ENCODE data around the gene FARP1. TPM values are rescaled to one million over a fixed set of nuclear protein-coding genes. Genes with fewer than 3 reads are reported as not detected.

Gene FARP1
- total and polyA plus RNA-seq, 2 of the 13 experiments (the other 11 are each of a cell fraction or from before 2014, with no cell fraction given): 70.6 to 126 TPM

DNA sequence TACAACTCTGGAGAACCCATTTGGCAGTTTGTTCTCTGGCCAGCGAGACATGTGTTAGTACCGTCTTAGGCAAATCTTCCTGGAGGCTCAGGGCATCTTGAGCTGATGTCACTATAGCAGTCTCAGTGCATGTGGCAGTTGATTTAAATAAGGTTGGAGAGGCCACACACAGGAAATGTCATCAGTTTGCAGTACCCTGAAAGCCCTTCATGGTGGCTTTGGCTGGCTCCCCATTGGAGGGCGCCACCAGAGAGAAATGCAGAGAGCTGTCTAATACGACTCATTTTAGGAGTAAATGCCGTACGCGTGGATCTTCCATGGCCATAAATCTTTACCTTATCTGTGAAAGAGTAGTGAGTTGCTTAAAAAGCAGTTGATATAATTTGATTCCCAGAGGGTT lies 270.9 kb downstream of the FARP1 start:
- FAIRE-seq (no peak), DNase-seq (ENCODE audit: low spot score) (no peak), ATAC-seq (0 out of 3 replicates have a peak, but pooled peaks have one; percentile 11)
- H3K4me1 ChIP-seq (ENCODE audit: insufficient read depth, low read length): no peaks in the 10 kb centered on the region
- H3K9ac ChIP-seq (ENCODE audit: insufficient read depth, low read depth, low read length): no peak overlapping the region
- peaks cover 3% of the 10 kb centered on the region; the same call in 1 of the 2 replicates for H4K20me1 ChIP-seq (ENCODE audit: insufficient read depth, low read length)
- CTCF ChIA-PET (ENCODE audit: low intra/inter-chr PET ratio, low total read pairs): no interaction called here
- TF ChIP-seq, protein P1, sequence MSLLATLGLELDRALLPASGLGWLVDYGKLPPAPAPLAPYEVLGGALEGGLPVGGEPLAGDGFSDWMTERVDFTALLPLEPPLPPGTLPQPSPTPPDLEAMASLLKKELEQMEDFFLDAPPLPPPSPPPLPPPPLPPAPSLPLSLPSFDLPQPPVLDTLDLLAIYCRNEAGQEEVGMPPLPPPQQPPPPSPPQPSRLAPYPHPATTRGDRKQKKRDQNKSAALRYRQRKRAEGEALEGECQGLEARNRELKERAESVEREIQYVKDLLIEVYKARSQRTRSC (CRISPR knock-in tag; IDR thresholded peaks at IDR 0.05; ENCODE audit: low read depth): no peak
- TF ChIP-seq CENPT (CRISPR knock-in tag; IDR thresholded peaks at IDR 0.05; ENCODE audit: low read depth) (no peak), STAG1 (CRISPR knock-in tag; IDR thresholded peaks at IDR 0.05) (0 out of 2 replicates have a peak, but pooled peaks have one; percentile 3), ZBTB21 (CRISPR knock-in tag; IDR thresholded peaks at IDR 0.05) (no peak), HOXA7 (CRISPR knock-in tag; IDR thresholded peaks at IDR 0.05) (no peak), ZNF432 (CRISPR knock-in tag; IDR thresholded peaks at IDR 0.05; ENCODE audit: borderline replicate concordance) (no peak)
- TF ChIP-seq, protein P2, sequence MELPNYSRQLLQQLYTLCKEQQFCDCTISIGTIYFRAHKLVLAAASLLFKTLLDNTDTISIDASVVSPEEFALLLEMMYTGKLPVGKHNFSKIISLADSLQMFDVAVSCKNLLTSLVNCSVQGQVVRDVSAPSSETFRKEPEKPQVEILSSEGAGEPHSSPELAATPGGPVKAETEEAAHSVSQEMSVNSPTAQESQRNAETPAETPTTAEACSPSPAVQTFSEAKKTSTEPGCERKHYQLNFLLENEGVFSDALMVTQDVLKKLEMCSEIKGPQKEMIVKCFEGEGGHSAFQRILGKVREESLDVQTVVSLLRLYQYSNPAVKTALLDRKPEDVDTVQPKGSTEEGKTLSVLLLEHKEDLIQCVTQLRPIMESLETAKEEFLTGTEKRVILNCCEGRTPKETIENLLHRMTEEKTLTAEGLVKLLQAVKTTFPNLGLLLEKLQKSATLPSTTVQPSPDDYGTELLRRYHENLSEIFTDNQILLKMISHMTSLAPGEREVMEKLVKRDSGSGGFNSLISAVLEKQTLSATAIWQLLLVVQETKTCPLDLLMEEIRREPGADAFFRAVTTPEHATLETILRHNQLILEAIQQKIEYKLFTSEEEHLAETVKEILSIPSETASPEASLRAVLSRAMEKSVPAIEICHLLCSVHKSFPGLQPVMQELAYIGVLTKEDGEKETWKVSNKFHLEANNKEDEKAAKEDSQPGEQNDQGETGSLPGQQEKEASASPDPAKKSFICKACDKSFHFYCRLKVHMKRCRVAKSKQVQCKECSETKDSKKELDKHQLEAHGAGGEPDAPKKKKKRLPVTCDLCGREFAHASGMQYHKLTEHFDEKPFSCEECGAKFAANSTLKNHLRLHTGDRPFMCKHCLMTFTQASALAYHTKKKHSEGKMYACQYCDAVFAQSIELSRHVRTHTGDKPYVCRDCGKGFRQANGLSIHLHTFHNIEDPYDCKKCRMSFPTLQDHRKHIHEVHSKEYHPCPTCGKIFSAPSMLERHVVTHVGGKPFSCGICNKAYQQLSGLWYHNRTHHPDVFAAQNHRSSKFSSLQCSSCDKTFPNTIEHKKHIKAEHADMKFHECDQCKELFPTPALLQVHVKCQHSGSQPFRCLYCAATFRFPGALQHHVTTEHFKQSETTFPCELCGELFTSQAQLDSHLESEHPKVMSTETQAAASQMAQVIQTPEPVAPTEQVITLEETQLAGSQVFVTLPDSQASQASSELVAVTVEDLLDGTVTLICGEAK (IDR thresholded peaks at IDR 0.05): no peak
- TF ChIP-seq, protein P2 (CRISPR knock-in tag; IDR thresholded peaks at IDR 0.05): peak; percentile 82
- in situ Hi-C loops (cut with HindIII; ENCODE audit: extremely low pct_ligation_motif_present, low pct_unique_long_range_greater_than_20kb) (no loop called here), intact Hi-C loops (cut with micrococcal nuclease; ENCODE audit: unreplicated experiment) (no loop called here)
- 84% methylated on average over 7 of the region's 7 CpGs for WGBS (ENCODE audit: low lambda C conversion rate)
- H3K9me3 ChIP-seq (ENCODE audit: low read length): no peaks in the 10 kb centered on the region
- POLR2A ChIA-PET: no interaction called here
- H3K79me2 ChIP-seq (ENCODE audit: insufficient read depth, low read length): no peaks in the 10 kb centered on the region
- no peak overlapping the region for H3K4me3 ChIP-seq (replicated peaks in 1 of 3; ENCODE audit: insufficient read depth in 1 of 3, low read depth in 2 of 3, low read length in 3 of 3)
- no peak overlapping the region for H3K4me2 ChIP-seq (ENCODE audit: low read depth, low read length)
- no peak overlapping the region for H2AFZ ChIP-seq (ENCODE audit: low read length)
- BruUV-seq (replicated peaks): no TSS peak
- no peaks in the 10 kb centered on the region for H3K27me3 ChIP-seq (ENCODE audit: control insufficient read depth in 1 of 2, insufficient read depth in 2 of 2, low read length in 2 of 2)
- H3K27ac ChIP-seq (ENCODE audit: extremely low read length, insufficient read depth, low read length): no peak overlapping the region
- peaks cover 38 to 88% of the 10 kb centered on the region in 2 experiments for H3K36me3 ChIP-seq (replicated peaks in 1 of 2; ENCODE audit: control insufficient read depth in 1 of 2, insufficient read depth in 2 of 2, low read length in 2 of 2)

Data from HepG2 (cell line).